ENCODE data around the gene LRIG2.

GRCh38 chr1:113153116-113153803 lies 80.3 kb downstream of the LRIG2 start:
- TF ChIP-seq POLR2A (IDR thresholded peaks at IDR 0.05) (no peak), CTCF (IDR thresholded peaks at IDR 0.05) (no peak)

Measured in right lobe of liver (tissue), 4 donors.